ENCODE results near the gene RAB37.

RAB37 gene

DNA sequence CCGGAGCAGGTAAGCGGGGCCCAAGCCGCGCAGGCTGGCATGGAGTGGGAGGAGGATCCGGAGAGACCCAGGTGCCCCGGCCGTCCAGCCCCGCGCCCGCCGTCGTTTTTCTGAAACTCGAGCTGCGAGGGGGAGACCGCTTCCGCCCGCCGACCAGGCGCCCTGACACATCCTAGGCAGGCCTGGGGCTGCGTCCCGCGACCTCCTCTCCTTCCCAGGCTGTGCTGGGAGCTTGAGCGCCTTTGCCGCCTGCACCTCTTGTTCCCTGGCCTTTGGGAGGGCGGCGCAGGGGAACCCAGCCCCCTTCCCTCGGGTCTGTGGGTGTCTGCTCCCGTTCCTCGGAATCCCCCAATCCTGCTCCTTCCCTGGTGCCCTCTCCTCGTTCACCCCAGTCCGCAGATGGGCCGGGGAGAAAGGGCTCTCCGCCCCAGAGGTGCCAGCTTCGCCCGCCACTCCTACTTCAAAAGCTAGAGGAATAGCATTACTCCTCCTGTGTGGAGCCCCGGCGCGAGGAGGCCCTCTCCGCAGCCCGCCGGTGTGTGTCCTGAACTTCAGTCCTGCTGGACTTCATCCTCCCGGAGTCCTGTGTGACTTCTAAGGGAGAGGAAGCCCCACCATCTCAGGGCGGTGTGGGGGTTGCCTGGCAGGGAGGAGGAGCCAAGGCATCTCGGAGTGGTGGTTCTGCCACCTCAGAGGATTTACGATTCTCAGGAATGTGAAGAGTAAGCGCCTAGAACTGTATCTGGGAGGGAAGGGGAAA, 12.4 kb downstream of the RAB37 start:
- Histone ChIP-seq H3K4me1 (ENCODE audit: control insufficient read depth, insufficient read depth, low read length) (peaks cover 7% of the 10 kb centered on the region), H3K36me3 (ENCODE audit: control insufficient read depth in 2 of 2, insufficient read depth in 1 of 2, low read length in 2 of 2) (no peaks in the 10 kb centered on the region), H3K9me3 (ENCODE audit: control insufficient read depth, insufficient read depth, low read depth, low read length) (no peaks in the 10 kb centered on the region), H3K27ac (ENCODE audit: extremely low read depth, low read depth, low read length) (peak overlapping the region; percentile 68; the same call in 1 of the 2 replicates), H3K4me3 (ENCODE audit: low read depth, low read length) (peak overlapping the region; percentile 81)
- POLR2A ChIA-PET = interaction anchor here (0.7 to 1.9 kb wide), 9 partner anchors 9 to 124 kb away, joined by 3 to 22 read pairs (median 7); partner anchors contain the start of genes FDXR and NAT9
- CTCF ChIA-PET = interaction anchor here (0.6 to 3.0 kb wide), 13 partner anchors 9 to 1903 kb away, joined by 3 to 13 read pairs (median 4); no protein-coding TSS in a partner anchor
- TF ChIP-seq, protein P1, sequence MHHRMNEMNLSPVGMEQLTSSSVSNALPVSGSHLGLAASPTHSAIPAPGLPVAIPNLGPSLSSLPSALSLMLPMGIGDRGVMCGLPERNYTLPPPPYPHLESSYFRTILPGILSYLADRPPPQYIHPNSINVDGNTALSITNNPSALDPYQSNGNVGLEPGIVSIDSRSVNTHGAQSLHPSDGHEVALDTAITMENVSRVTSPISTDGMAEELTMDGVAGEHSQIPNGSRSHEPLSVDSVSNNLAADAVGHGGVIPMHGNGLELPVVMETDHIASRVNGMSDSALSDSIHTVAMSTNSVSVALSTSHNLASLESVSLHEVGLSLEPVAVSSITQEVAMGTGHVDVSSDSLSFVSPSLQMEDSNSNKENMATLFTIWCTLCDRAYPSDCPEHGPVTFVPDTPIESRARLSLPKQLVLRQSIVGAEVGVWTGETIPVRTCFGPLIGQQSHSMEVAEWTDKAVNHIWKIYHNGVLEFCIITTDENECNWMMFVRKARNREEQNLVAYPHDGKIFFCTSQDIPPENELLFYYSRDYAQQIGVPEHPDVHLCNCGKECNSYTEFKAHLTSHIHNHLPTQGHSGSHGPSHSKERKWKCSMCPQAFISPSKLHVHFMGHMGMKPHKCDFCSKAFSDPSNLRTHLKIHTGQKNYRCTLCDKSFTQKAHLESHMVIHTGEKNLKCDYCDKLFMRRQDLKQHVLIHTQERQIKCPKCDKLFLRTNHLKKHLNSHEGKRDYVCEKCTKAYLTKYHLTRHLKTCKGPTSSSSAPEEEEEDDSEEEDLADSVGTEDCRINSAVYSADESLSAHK (tag by site-specific recombination; IDR thresholded peaks at IDR 0.05) = no peak
- TF ChIP-seq ZSCAN30 (tag by site-specific recombination; IDR thresholded peaks at IDR 0.05) (0 out of 2 replicates have a peak, but pooled peaks have one; percentile 1), ZNF174 (tag by site-specific recombination; IDR thresholded peaks at IDR 0.05) (no peak), ZNF274 (IDR thresholded peaks at IDR 0.05; ENCODE audit: low read length) (no peak), ZNF274 (tag by site-specific recombination; IDR thresholded peaks at IDR 0.05; ENCODE audit: borderline replicate concordance) (no peak), ZNF707 (tag by site-specific recombination; IDR thresholded peaks at IDR 0.05) (no peak), IKZF3 (tag by site-specific recombination; IDR thresholded peaks at IDR 0.05) (no peak), ZNF600 (tag by site-specific recombination; IDR thresholded peaks at IDR 0.05) (peak; percentile 75), HOXA7 (CRISPR knock-in tag; IDR thresholded peaks at IDR 0.05; ENCODE audit: borderline replicate concordance) (no peak), ZNF366 (tag by site-specific recombination; conservative IDR thresholded peaks at IDR 0.05) (0 out of 2 replicates have a peak, but pooled peaks have one; percentile 21), ZNF548 (tag by site-specific recombination; IDR thresholded peaks at IDR 0.05) (no peak), ZBTB20 (tag by site-specific recombination; IDR thresholded peaks at IDR 0.05) (peak; percentile 41), ZNF341 (tag by site-specific recombination; IDR thresholded peaks at IDR 0.05; ENCODE audit: low read depth) (peak; percentile 50), ZNF623 (tag by site-specific recombination; IDR thresholded peaks at IDR 0.05) (no peak), SP2 (tag by site-specific recombination; IDR thresholded peaks at IDR 0.05) (peak; percentile 45), ZNF629 (tag by site-specific recombination; IDR thresholded peaks at IDR 0.05) (no peak), ZNF585B (tag by site-specific recombination; IDR thresholded peaks at IDR 0.05) (no peak), BCL11B (tag by site-specific recombination; IDR thresholded peaks at IDR 0.05; ENCODE audit: low read depth) (no peak), ZBTB8A (tag by site-specific recombination; IDR thresholded peaks at IDR 0.05) (peak; percentile 34; the same call in 1 of the 2 replicates), ZFP37 (tag by site-specific recombination; IDR thresholded peaks at IDR 0.05) (no peak)
- TF ChIP-seq, protein P2, sequence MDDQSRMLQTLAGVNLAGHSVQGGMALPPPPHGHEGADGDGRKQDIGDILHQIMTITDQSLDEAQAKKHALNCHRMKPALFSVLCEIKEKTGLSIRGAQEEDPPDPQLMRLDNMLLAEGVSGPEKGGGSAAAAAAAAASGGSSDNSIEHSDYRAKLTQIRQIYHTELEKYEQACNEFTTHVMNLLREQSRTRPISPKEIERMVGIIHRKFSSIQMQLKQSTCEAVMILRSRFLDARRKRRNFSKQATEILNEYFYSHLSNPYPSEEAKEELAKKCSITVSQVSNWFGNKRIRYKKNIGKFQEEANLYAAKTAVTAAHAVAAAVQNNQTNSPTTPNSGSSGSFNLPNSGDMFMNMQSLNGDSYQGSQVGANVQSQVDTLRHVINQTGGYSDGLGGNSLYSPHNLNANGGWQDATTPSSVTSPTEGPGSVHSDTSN (CRISPR knock-in tag; IDR thresholded peaks at IDR 0.05) = 0 out of 2 replicates have a peak, but pooled peaks have one; percentile 3
- TF ChIP-seq, protein P3, sequence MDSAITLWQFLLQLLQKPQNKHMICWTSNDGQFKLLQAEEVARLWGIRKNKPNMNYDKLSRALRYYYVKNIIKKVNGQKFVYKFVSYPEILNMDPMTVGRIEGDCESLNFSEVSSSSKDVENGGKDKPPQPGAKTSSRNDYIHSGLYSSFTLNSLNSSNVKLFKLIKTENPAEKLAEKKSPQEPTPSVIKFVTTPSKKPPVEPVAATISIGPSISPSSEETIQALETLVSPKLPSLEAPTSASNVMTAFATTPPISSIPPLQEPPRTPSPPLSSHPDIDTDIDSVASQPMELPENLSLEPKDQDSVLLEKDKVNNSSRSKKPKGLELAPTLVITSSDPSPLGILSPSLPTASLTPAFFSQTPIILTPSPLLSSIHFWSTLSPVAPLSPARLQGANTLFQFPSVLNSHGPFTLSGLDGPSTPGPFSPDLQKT (IDR thresholded peaks at IDR 0.05; ENCODE audit: borderline replicate concordance, low read depth, low read length) = no peak
- TF ChIP-seq, protein P4, sequence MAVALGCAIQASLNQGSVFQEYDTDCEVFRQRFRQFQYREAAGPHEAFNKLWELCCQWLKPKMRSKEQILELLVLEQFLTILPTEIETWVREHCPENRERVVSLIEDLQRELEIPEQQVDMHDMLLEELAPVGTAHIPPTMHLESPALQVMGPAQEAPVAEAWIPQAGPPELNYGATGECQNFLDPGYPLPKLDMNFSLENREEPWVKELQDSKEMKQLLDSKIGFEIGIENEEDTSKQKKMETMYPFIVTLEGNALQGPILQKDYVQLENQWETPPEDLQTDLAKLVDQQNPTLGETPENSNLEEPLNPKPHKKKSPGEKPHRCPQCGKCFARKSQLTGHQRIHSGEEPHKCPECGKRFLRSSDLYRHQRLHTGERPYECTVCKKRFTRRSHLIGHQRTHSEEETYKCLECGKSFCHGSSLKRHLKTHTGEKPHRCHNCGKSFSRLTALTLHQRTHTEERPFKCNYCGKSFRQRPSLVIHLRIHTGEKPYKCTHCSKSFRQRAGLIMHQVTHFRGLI (tag by site-specific recombination; IDR thresholded peaks at IDR 0.05) = peak; percentile 25; the same call in 1 of the 2 replicates
- TF ChIP-seq, protein P5, sequence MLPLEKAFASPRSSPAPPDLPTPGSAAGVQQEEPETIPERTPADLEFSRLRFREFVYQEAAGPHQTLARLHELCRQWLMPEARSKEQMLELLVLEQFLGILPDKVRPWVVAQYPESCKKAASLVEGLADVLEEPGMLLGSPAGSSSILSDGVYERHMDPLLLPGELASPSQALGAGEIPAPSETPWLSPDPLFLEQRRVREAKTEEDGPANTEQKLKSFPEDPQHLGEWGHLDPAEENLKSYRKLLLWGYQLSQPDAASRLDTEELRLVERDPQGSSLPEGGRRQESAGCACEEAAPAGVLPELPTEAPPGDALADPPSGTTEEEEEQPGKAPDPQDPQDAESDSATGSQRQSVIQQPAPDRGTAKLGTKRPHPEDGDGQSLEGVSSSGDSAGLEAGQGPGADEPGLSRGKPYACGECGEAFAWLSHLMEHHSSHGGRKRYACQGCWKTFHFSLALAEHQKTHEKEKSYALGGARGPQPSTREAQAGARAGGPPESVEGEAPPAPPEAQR (tag by site-specific recombination; IDR thresholded peaks at IDR 0.05) = no peak
- TF ChIP-seq, protein P6, sequence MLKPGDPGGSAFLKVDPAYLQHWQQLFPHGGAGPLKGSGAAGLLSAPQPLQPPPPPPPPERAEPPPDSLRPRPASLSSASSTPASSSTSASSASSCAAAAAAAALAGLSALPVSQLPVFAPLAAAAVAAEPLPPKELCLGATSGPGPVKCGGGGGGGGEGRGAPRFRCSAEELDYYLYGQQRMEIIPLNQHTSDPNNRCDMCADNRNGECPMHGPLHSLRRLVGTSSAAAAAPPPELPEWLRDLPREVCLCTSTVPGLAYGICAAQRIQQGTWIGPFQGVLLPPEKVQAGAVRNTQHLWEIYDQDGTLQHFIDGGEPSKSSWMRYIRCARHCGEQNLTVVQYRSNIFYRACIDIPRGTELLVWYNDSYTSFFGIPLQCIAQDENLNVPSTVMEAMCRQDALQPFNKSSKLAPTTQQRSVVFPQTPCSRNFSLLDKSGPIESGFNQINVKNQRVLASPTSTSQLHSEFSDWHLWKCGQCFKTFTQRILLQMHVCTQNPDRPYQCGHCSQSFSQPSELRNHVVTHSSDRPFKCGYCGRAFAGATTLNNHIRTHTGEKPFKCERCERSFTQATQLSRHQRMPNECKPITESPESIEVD (tag by site-specific recombination; IDR thresholded peaks at IDR 0.05) = no peak
- TF ChIP-seq, protein P7, sequence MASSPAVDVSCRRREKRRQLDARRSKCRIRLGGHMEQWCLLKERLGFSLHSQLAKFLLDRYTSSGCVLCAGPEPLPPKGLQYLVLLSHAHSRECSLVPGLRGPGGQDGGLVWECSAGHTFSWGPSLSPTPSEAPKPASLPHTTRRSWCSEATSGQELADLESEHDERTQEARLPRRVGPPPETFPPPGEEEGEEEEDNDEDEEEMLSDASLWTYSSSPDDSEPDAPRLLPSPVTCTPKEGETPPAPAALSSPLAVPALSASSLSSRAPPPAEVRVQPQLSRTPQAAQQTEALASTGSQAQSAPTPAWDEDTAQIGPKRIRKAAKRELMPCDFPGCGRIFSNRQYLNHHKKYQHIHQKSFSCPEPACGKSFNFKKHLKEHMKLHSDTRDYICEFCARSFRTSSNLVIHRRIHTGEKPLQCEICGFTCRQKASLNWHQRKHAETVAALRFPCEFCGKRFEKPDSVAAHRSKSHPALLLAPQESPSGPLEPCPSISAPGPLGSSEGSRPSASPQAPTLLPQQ (tag by site-specific recombination; IDR thresholded peaks at IDR 0.05) = no peak

Measured in HEK293 (cell line).